ENCODE results near the gene LONP2.

DNA sequence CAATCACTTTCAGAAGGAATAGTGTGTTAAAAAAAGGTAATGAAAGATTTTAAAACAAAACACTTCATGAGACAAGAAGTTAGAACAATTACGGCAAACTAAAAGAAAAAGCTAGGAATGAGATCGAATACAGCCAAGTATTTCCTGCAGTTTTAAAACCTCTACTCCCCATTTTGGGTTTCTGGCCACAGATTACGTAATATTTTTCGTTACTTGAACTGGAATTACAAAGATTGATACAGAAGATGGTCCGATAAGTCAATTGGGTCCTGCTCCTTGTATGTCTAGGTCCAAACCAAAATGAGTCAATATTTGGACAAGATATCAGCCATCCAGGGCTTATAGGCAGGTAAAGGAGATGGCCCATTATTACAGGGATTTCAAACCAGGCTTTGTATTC lies 88.9 kb downstream of the LONP2 start:
- TF ChIP-seq, protein P1, sequence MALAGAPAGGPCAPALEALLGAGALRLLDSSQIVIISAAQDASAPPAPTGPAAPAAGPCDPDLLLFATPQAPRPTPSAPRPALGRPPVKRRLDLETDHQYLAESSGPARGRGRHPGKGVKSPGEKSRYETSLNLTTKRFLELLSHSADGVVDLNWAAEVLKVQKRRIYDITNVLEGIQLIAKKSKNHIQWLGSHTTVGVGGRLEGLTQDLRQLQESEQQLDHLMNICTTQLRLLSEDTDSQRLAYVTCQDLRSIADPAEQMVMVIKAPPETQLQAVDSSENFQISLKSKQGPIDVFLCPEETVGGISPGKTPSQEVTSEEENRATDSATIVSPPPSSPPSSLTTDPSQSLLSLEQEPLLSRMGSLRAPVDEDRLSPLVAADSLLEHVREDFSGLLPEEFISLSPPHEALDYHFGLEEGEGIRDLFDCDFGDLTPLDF (CRISPR knock-in tag; IDR thresholded peaks at IDR 0.05): no peak
- TF ChIP-seq, protein P2, sequence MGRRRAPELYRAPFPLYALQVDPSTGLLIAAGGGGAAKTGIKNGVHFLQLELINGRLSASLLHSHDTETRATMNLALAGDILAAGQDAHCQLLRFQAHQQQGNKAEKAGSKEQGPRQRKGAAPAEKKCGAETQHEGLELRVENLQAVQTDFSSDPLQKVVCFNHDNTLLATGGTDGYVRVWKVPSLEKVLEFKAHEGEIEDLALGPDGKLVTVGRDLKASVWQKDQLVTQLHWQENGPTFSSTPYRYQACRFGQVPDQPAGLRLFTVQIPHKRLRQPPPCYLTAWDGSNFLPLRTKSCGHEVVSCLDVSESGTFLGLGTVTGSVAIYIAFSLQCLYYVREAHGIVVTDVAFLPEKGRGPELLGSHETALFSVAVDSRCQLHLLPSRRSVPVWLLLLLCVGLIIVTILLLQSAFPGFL (CRISPR knock-in tag; IDR thresholded peaks at IDR 0.05): no peak
- TF ChIP-seq ZNF180 (CRISPR knock-in tag; IDR thresholded peaks at IDR 0.05; ENCODE audit: borderline replicate concordance, low read depth) (no peak), BRD4 (CRISPR knock-in tag; IDR thresholded peaks at IDR 0.05) (no peak), SIX4 (CRISPR knock-in tag; IDR thresholded peaks at IDR 0.05) (no peak), TRIM24 (CRISPR knock-in tag; IDR thresholded peaks at IDR 0.05) (no peak), ESRRA (CRISPR knock-in tag; IDR thresholded peaks at IDR 0.05; ENCODE audit: low read depth) (no peak), ZNF282 (IDR thresholded peaks at IDR 0.05; ENCODE audit: partially characterized antibody) (no peak), PRMT3 (CRISPR knock-in tag; IDR thresholded peaks at IDR 0.05; ENCODE audit: borderline replicate concordance, low read depth) (no peak), RELA (CRISPR knock-in tag; IDR thresholded peaks at IDR 0.05) (no peak)
- TF ChIP-seq, protein P3, sequence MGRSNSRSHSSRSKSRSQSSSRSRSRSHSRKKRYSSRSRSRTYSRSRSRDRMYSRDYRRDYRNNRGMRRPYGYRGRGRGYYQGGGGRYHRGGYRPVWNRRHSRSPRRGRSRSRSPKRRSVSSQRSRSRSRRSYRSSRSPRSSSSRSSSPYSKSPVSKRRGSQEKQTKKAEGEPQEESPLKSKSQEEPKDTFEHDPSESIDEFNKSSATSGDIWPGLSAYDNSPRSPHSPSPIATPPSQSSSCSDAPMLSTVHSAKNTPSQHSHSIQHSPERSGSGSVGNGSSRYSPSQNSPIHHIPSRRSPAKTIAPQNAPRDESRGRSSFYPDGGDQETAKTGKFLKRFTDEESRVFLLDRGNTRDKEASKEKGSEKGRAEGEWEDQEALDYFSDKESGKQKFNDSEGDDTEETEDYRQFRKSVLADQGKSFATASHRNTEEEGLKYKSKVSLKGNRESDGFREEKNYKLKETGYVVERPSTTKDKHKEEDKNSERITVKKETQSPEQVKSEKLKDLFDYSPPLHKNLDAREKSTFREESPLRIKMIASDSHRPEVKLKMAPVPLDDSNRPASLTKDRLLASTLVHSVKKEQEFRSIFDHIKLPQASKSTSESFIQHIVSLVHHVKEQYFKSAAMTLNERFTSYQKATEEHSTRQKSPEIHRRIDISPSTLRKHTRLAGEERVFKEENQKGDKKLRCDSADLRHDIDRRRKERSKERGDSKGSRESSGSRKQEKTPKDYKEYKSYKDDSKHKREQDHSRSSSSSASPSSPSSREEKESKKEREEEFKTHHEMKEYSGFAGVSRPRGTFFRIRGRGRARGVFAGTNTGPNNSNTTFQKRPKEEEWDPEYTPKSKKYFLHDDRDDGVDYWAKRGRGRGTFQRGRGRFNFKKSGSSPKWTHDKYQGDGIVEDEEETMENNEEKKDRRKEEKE (IDR thresholded peaks at IDR 0.05): no peak
- TF ChIP-seq, protein P4, sequence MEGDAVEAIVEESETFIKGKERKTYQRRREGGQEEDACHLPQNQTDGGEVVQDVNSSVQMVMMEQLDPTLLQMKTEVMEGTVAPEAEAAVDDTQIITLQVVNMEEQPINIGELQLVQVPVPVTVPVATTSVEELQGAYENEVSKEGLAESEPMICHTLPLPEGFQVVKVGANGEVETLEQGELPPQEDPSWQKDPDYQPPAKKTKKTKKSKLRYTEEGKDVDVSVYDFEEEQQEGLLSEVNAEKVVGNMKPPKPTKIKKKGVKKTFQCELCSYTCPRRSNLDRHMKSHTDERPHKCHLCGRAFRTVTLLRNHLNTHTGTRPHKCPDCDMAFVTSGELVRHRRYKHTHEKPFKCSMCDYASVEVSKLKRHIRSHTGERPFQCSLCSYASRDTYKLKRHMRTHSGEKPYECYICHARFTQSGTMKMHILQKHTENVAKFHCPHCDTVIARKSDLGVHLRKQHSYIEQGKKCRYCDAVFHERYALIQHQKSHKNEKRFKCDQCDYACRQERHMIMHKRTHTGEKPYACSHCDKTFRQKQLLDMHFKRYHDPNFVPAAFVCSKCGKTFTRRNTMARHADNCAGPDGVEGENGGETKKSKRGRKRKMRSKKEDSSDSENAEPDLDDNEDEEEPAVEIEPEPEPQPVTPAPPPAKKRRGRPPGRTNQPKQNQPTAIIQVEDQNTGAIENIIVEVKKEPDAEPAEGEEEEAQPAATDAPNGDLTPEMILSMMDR (CRISPR knock-in tag; IDR thresholded peaks at IDR 0.05): no peak
